Thoracic aorta (tissue), 2 donors: ENCODE measurements around the gene CKS1B. TPM values are rescaled to one million over a fixed set of nuclear protein-coding genes. Genes with fewer than 3 reads are reported as not detected.
A peak's percentile ranks its signal among the peaks of the same experiment; 100 is the strongest.
"Not testable (repeated sequence)": the region's sequence is repeated elsewhere in the genome, so short reads cannot be mapped to it uniquely, and the experiment has no call there.

Experiments used
- ATAC-seq: fragments of 150-250 bp; one replicate; pipeline ENCODE4 v1.8.0; 2017; ENCODE audit warnings: low read depth; ENCODE audit not compliant: insufficient number of reproducible peaks, low FRiP score
- DNase-seq: peaks from one replicate; pipeline ENCODE4 v3.0.0-alpha.2; 2020; ENCODE audit warnings: low spot score
- H3K27ac ChIP-seq, 2 donors: fragments of 200-600 bp; sonication (generic); 1 replicate in 1 of 2; 2 replicates in 1 of 2; pipeline ENCODE4 v1.5.1; 2016; ENCODE audit warnings: mild to moderate bottlenecking in 2 of 2, moderate library complexity in 2 of 2
- H3K27me3 ChIP-seq: fragments of 200-600 bp; sonication (generic); replicated peaks from 2 replicates; pipeline ENCODE4 v1.6.0; 2016; ENCODE audit warnings: mild to moderate bottlenecking; ENCODE audit not compliant: insufficient read depth
- H3K36me3 ChIP-seq: fragments of 200-600 bp; sonication (generic); one replicate; pipeline ENCODE4 v1.5.1; 2016
- H3K4me1 ChIP-seq, 2 donors: fragments of 200-600 bp; sonication (generic); 1 replicate in 1 of 2; 2 replicates in 1 of 2; pipeline versions ENCODE4 v1.5.1 to v1.6.0; 2016; ENCODE audit warnings: low read depth in 2 of 2, mild to moderate bottlenecking in 1 of 2; ENCODE audit not compliant: control insufficient read depth in 1 of 2
- H3K4me3 ChIP-seq: fragments of 200-600 bp; sonication (generic); 2 replicates; pipeline ENCODE4 v1.5.1; 2016; ENCODE audit warnings: mild to moderate bottlenecking
- H3K9me3 ChIP-seq: fragments of 200-600 bp; sonication (generic); 2 replicates; pipeline ENCODE4 v1.5.1; 2016
- total RNA-seq, 2 donors: library from RNA; depleted of rRNA; stranded (reverse); fragments of >200 nt; gene quantifications; one replicate each; pipeline versions ENCODE4 v1.1.0 to v1.2.3, GENCODE V29; 2016
- TF ChIP-seq, protein P1 (sequence below): fragments of 200-600 bp; sonication (generic); IDR thresholded peaks from one replicate; pipeline ENCODE4 v1.5.1; 2019; ENCODE audit warnings: antibody characterized with exemption

Gene CKS1B
- total RNA-seq, 2 donors from 2014 or later = 13.5 to 23.7 TPM

DNA sequence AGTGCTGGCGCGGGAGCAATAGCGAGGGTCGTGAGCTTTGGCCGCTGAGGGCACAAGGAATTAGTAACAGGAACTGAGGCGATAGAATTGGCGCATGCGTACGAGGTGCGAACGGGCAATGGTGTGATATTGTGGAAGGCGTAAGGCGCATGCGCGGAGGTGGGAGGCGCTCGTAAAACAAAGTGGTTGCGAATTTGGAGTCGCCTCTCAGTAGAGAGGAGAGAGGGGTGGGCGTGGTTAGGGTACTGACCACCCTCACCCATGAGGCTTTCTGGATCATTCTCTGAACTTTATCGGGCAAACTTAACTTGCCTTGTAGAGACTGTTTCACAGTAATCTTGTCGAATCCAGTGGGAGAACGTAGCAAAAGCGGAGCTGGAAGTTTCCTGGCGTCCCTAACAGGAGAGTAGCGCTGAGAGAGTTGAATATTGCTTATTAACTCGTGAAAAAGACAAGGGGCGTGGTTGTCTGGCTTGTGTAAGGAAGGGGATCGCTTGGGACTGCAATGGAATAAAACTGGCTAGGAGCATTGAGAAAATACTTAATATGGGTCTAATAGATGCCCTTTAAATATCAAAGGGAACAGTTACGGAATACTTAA lies 427 bp downstream of the CKS1B start:
- Histone ChIP-seq H3K27ac (peak overlapping the region; percentile 98 to 99), H3K27me3 (no peaks in the 10 kb centered on the region), H3K4me1 (peaks cover 25 to 45% of the 10 kb centered on the region in 2 donors), H3K36me3 (peaks cover 4% of the 10 kb centered on the region), H3K9me3 (no peaks in the 10 kb centered on the region), H3K4me3 (peak overlapping the region; percentile 83)
- peak; percentile 32 for ATAC-seq
- TF ChIP-seq, protein P1, sequence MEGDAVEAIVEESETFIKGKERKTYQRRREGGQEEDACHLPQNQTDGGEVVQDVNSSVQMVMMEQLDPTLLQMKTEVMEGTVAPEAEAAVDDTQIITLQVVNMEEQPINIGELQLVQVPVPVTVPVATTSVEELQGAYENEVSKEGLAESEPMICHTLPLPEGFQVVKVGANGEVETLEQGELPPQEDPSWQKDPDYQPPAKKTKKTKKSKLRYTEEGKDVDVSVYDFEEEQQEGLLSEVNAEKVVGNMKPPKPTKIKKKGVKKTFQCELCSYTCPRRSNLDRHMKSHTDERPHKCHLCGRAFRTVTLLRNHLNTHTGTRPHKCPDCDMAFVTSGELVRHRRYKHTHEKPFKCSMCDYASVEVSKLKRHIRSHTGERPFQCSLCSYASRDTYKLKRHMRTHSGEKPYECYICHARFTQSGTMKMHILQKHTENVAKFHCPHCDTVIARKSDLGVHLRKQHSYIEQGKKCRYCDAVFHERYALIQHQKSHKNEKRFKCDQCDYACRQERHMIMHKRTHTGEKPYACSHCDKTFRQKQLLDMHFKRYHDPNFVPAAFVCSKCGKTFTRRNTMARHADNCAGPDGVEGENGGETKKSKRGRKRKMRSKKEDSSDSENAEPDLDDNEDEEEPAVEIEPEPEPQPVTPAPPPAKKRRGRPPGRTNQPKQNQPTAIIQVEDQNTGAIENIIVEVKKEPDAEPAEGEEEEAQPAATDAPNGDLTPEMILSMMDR = no peak
- DNase-seq = peak; percentile 85

DNA sequence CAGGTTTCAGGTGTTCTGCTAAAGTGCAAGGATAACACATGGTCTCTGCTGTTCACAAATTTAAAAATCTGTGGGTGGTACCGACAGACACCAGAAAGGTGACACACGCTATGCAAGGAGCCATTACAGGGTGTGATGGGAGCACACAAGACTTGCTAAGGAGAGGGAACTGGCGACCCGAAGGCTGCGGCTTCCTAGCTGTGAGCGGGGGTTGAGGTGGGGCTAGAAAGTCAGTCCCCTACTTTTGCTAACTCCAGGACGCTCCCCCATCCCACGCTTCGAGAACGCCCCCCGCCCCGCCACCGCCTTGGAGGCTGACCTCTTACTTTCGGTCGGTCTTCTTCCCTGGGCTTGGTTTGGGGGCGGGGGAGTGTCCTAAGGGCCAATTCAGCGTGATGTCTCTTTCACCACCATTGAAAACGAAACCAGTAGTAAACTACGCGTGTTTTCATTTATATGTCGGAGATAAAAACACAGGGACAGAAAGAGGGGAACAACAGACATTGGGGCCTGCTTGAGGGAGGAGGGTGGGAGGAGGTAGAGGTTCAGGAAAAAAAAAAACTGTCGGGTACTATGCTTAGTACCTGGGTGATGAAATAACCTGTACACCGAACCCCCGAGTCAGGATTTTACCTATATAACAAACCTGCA lies 1.1 kb downstream of the CKS1B start:
- Histone ChIP-seq H3K9me3 (no peaks in the 10 kb centered on the region), H3K4me3 (peak overlapping the region; percentile 83), H3K27ac (peak overlapping the region; percentile 98 to 99), H3K27me3 (no peaks in the 10 kb centered on the region), H3K36me3 (peaks cover 4% of the 10 kb centered on the region), H3K4me1 (peaks cover 20 to 39% of the 10 kb centered on the region in 2 donors)
- ATAC-seq = no peak
- DNase-seq = no peak
- TF ChIP-seq, protein P1 = no peak

DNA sequence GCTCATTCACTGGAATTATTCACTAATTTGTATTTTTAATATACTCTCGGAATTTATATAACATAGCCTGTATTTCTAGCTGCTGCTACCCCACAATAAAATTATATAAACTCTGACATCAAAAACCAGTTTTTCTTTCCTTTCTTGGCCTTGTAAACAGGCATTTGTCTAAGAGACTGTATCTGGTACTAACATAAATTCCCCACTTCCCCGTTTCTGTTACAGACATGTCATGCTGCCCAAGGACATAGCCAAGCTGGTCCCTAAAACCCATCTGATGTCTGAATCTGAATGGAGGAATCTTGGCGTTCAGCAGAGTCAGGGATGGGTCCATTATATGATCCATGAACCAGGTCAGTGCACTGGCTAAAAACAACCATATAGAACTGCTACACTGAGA lies 3.3 kb downstream of the CKS1B start:
- not testable (repeated sequence) for H3K27ac ChIP-seq

DNA sequence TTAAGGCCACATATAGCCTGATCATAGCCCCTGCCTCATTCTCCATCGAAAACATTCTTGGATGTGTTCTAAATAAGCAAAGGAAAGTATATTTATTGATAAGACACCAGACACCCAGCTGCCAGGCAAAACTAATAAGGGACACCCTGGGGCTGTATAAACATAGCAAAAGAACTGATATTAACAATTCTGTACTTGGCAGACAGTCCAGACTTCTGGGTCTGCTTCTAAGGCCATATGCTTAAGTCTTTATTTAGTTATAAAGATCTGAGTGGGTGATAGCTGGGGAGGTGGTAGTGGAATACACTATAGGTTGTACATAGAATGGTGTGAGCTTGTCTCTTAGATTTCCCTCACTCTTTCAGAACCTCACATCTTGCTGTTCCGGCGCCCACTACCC lies 3.9 kb downstream of the CKS1B start:
- TF ChIP-seq, protein P1 = no peak
- no peak overlapping the region for H3K4me3 ChIP-seq
- peaks cover 4% of the 10 kb centered on the region for H3K36me3 ChIP-seq
- peaks cover 6 to 18% of the 10 kb centered on the region in 2 donors for H3K4me1 ChIP-seq
- no peaks in the 10 kb centered on the region for H3K27me3 ChIP-seq
- H3K9me3 ChIP-seq = no peaks in the 10 kb centered on the region
- ATAC-seq (no peak), DNase-seq (no peak)
- H3K27ac ChIP-seq = no peak overlapping the region

More for the DNA sequence above, 3.3 kb downstream of the CKS1B start:
- H3K4me1 ChIP-seq = peaks cover 10 to 23% of the 10 kb centered on the region in 2 donors
- not testable (repeated sequence) for ATAC-seq, H3K36me3 ChIP-seq, DNase-seq, H3K27me3 ChIP-seq, H3K4me3 ChIP-seq, H3K9me3 ChIP-seq

DNA sequence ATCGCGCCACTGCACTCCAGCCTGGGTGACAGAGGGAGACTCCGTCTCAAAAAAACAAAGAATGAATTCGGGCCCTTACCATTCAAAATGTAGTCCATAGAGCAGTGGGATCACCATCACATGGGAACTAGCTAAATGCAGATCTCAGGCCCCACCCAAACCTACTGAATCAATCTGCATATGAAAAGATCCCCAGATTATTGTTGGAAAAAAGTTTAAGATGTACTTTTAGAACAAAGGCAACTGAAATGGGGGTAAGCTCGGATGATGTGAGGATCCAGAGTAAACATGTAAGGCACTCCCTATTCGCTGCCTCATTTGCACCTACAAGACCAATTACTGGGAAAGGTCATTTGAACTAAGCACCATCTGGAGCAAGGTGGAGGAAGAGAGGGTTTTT lies 7.9 kb downstream of the CKS1B start:
- no peak for DNase-seq
- TF ChIP-seq, protein P1 = no peak
- no peak overlapping the region for H3K27ac ChIP-seq

More for the DNA sequence above, 7.9 kb downstream of the CKS1B start:
- H3K36me3 ChIP-seq = peaks cover 6% of the 10 kb centered on the region
- H3K9me3 ChIP-seq = no peaks in the 10 kb centered on the region
- no peaks in the 10 kb centered on the region for H3K27me3 ChIP-seq
- ATAC-seq = no peak
- peak overlapping the region; percentile 71 for H3K4me3 ChIP-seq
- H3K4me1 ChIP-seq = peaks cover 9 to 16% of the 10 kb centered on the region in 2 donors
